Measurements from ENCODE around the gene TRMO.

TRMO gene

GRCh38 chr9:97857606-97858392 is 64.5 kb downstream of the TRMO start:
- no peak for DNase-seq

DNA sequence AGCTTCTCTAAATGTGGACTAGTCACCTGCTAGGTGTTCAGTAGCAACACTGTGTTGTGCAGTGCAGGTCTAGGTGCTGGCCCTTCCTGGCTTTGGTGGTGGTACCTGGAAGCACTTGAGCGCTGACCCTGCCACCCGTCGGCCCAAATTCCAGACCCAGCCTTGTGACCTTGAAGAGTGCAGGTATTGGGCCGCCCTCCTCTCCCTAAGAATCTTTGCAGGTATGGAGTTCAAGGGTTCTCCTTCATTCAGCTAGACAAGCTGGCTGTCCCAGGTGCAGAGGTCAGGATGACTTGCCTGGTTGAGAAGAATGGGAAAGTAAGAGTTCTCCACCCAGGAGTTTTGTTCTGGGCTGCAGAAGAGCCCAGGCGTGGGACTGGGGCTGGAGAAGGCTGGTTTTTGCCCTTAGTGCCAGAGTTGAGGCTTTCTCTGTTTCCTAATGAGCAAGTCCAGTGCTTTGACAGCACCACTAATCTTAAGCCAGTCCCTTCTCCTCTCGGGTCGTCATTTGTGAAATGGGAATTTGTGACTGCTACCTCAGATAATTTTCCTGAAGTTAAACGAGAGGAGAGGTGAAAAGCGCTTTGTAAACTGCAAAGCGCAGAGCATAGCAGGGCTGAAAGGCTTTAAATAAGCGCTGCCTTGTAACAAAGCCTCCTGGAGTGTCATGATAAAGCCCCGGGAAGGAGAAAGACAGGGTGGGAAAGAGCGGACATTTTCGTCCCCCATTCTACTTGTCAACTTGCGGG is 65.3 kb downstream of the TRMO start:
- no peak for DNase-seq

GRCh38 chr9:97855899-97856298 is 66.4 kb downstream of the TRMO start:
- no peak for DNase-seq

DNA sequence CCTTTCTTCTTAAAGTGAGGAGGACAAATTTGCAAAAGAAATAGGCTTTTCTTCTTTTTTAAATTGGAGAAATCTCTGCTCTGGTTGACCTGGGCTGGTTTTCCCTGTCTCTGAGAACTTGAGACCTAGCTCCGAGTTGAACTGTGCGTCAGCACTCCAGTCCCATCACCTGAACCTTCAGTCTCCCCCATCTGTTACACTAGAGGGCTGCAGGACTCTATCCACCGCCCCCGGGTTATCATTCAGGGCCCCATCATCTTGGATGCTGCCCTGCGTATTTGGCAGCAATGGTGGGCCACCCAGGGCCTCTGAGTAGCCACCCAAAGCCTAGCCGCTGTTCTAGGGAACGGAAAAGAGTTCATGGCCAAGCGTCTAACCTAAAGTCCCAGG is 66.8 kb downstream of the TRMO start:
- DNase-seq = no peak

DNA sequence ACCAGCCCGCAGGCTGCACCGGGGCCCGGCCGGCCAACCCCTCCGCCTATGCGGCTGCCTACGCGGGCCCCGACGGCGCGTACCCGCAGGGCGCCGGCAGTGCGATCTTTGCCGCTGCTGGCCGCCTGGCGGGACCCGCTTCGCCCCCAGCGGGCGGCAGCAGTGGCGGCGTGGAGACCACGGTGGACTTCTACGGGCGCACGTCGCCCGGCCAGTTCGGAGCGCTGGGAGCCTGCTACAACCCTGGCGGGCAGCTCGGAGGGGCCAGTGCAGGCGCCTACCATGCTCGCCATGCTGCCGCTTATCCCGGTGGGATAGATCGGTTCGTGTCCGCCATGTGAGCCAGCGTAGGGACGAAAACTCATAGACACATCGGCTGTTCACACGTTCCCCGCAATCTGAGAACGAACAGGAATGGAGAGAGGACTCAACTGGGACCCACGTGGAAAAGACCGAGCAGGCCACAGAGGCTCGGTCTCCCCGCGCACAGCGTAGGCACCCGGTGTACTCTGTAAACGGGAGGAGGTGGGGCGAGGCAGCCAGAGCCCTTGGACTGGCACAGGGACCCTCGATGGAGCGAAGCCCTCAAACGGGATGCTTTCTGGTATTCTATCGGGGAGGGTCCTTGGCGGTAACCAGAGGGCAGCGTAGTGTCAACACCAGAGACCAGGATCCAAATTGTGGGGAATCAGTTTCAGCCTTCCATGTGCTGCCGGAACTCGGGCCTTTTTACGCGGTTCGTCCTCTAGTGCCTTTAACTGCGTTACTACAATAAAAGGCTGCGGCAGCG is 67.4 kb downstream of the TRMO start:
- no peak for DNase-seq

Data from activated naive CD4-positive, alpha-beta T cell treated with anti-CD3 and anti-CD28 coated beads, Interleukin-2, amount 50 U/mL, for 16 hours (primary cell).